Progenitor cell of endocrine pancreas (in vitro differentiated cells): ENCODE results near the gene CSE1L. TPM values are rescaled to one million over a fixed set of nuclear protein-coding genes. Genes with fewer than 3 reads are reported as not detected.
"Not testable (repeated sequence)": the region's sequence is repeated elsewhere in the genome, so short reads cannot be mapped to it uniquely, and the experiment has no call there.

ENCODE experiments used
- DNase-seq: peaks from one replicate; pipeline ENCODE4 v3.0.0; 2021; ENCODE audit warnings: low spot score; ENCODE audit not compliant: unreplicated experiment
- H3K27ac Mint-ChIP-seq: 2 replicates; pipeline ENCODE4 v1.8.0; 2021; ENCODE audit warnings: mild to moderate bottlenecking, moderate library complexity, mixed read lengths
- H3K27me3 Mint-ChIP-seq: 2 replicates; pipeline ENCODE4 v1.8.0; 2021; ENCODE audit warnings: mixed read lengths
- H3K36me3 Mint-ChIP-seq: 2 replicates; pipeline ENCODE4 v1.8.0; 2022; ENCODE audit warnings: mixed read lengths; ENCODE audit not compliant: insufficient read depth
- H3K4me1 Mint-ChIP-seq: 2 replicates; pipeline ENCODE4 v1.8.0; 2021; ENCODE audit warnings: low read depth, mixed read lengths
- H3K4me3 Mint-ChIP-seq: 2 replicates; pipeline ENCODE4 v1.8.0; 2021; ENCODE audit warnings: low read depth, mild to moderate bottlenecking, moderate library complexity, mixed read lengths
- H3K9me3 Mint-ChIP-seq: 2 replicates; pipeline ENCODE4 v1.8.0; 2021; ENCODE audit warnings: low read depth, mixed read lengths
- CTCF ChIP-seq: fragments of 200-600 bp; sonication (generic); IDR thresholded peaks from one replicate; pipeline ENCODE4 v1.5.0; 2021; ENCODE audit warnings: antibody characterized with exemption, mild to moderate bottlenecking; ENCODE audit not compliant: unreplicated experiment
- total RNA-seq: library from RNA; stranded (reverse); gene quantifications from 2 replicates; pipeline ENCODE4 v1.2.1, GENCODE V29; 2021

Gene CSE1L
- total RNA-seq, 1 donor from 2014 or later: 99.9 TPM

- H3K9me3 Mint-ChIP-seq: no peaks in the 10 kb centered on the region
- H3K27ac Mint-ChIP-seq: no peak overlapping the region
- peaks cover 31% of the 10 kb centered on the region for H3K36me3 Mint-ChIP-seq
- peaks cover 4% of the 10 kb centered on the region for H3K4me1 Mint-ChIP-seq
- no peak for DNase-seq
- H3K4me3 Mint-ChIP-seq: no peak overlapping the region
- no peak for TF ChIP-seq CTCF
- H3K27me3 Mint-ChIP-seq: no peaks in the 10 kb centered on the region
Measured at GRCh38 chr20:49103019-49103418, 56.9 kb downstream of the CSE1L start.

- no peak overlapping the region for H3K4me3 Mint-ChIP-seq
- H3K36me3 Mint-ChIP-seq: peaks cover 33% of the 10 kb centered on the region
- no peaks in the 10 kb centered on the region for H3K9me3 Mint-ChIP-seq
- H3K4me1 Mint-ChIP-seq: peaks cover 4% of the 10 kb centered on the region
- DNase-seq: no peak
- H3K27me3 Mint-ChIP-seq: no peaks in the 10 kb centered on the region
- peak overlapping the region; percentile 41 for H3K27ac Mint-ChIP-seq
- no peak for TF ChIP-seq CTCF
Measured at GRCh38 chr20:49103647-49104364, 57.7 kb downstream of the CSE1L start.

GRCh38 chr20:49104365-49104648 lies 58.2 kb downstream of the CSE1L start:
- no peaks in the 10 kb centered on the region for H3K27me3 Mint-ChIP-seq
- peaks cover 4% of the 10 kb centered on the region for H3K4me1 Mint-ChIP-seq
- H3K36me3 Mint-ChIP-seq: peaks cover 32% of the 10 kb centered on the region
- no peak for DNase-seq
- TF ChIP-seq CTCF: no peak
- no peak overlapping the region for H3K4me3 Mint-ChIP-seq
- H3K9me3 Mint-ChIP-seq: no peaks in the 10 kb centered on the region
- H3K27ac Mint-ChIP-seq: peak overlapping the region; percentile 41

GRCh38 chr20:49104979-49105547 lies 59.0 kb downstream of the CSE1L start:
- H3K36me3 Mint-ChIP-seq: peaks cover 33% of the 10 kb centered on the region
- not testable (repeated sequence) for H3K27ac Mint-ChIP-seq, H3K27me3 Mint-ChIP-seq, H3K4me3 Mint-ChIP-seq, H3K9me3 Mint-ChIP-seq, H3K4me1 Mint-ChIP-seq, DNase-seq

GRCh38 chr20:49106328-49106727 lies 60.2 kb downstream of the CSE1L start:
- H3K36me3 Mint-ChIP-seq: peaks cover 40% of the 10 kb centered on the region
- H3K27me3 Mint-ChIP-seq: no peaks in the 10 kb centered on the region
- H3K4me1 Mint-ChIP-seq: peaks cover 4% of the 10 kb centered on the region
- no peak for TF ChIP-seq CTCF
- H3K4me3 Mint-ChIP-seq: no peak overlapping the region
- DNase-seq: no peak
- H3K27ac Mint-ChIP-seq: peak overlapping the region; percentile 67
- no peaks in the 10 kb centered on the region for H3K9me3 Mint-ChIP-seq
